BJ (cell line): Measurements from ENCODE around the gene CASK. TPM values are rescaled to one million over a fixed set of nuclear protein-coding genes. Genes with fewer than 3 reads are reported as not detected.

Experiments
- CTCF ChIA-PET: fragments of 350-600 bp; formaldehyde crosslinking; extraction: SDS; loops from one replicate; lab custom pipeline; 2021; ENCODE audit warnings: antibody characterized with exemption, inconsistent platforms; lab: Yijun Ruan, JAX
- POLR2A ChIA-PET: fragments of 300-600 bp; sonication (Branson Sonifier 250); formaldehyde crosslinking; extraction: SDS; loops from one replicate; lab custom pipeline; 2021; ENCODE audit warnings: antibody characterized with exemption; lab: Charles Lee
- DNase-seq: peaks from one replicate; pipeline ENCODE4 v3.0.0-alpha.2; 2011; ENCODE audit warnings: low read depth
- H3K27me3 ChIP-seq: 2 replicates; pipeline ENCODE4 v1.6.0; 2011; ENCODE audit warnings: low read length; ENCODE audit not compliant: control insufficient read depth, insufficient read depth
- H3K36me3 ChIP-seq: 2 replicates; pipeline ENCODE4 v1.5.1; 2011; ENCODE audit warnings: low read length; ENCODE audit not compliant: control insufficient read depth, insufficient read depth
- H3K4me3 ChIP-seq: 2 replicates; pipeline ENCODE4 v1.5.1; 2011; ENCODE audit warnings: low read depth, mild to moderate bottlenecking, control low read depth, low read length
- polyA plus RNA-seq: library from polyadenylated mRNA; depleted of rRNA; stranded (reverse); fragments of >200 nt; gene quantifications from 2 replicates; pipeline ENCODE4 v1.2.3, GENCODE V29; 2011
- TF ChIP-seq, protein P1 (sequence below): IDR thresholded peaks from 2 replicates; pipeline ENCODE4 v1.5.1; 2011; ENCODE audit warnings: low read depth, mild to moderate bottlenecking, control low read depth, inconsistent platforms, low read length, moderate library complexity; ENCODE audit not compliant: insufficient read depth

Gene CASK
- polyA plus RNA-seq, 1 experiment = 12.3 TPM

GRCh38 chrX:41895826-41896225 lies 27.5 kb downstream of the CASK start:
- CTCF ChIA-PET = no interaction called here
- DNase-seq = no peak

GRCh38 chrX:41890026-41890423 lies 33.3 kb downstream of the CASK start:
- ChIA-PET POLR2A (no interaction called here), CTCF (no interaction called here)
- Histone ChIP-seq H3K27me3 (no peaks in the 10 kb centered on the region), H3K36me3 (no peaks in the 10 kb centered on the region), H3K4me3 (no peak overlapping the region)
- TF ChIP-seq, protein P1, sequence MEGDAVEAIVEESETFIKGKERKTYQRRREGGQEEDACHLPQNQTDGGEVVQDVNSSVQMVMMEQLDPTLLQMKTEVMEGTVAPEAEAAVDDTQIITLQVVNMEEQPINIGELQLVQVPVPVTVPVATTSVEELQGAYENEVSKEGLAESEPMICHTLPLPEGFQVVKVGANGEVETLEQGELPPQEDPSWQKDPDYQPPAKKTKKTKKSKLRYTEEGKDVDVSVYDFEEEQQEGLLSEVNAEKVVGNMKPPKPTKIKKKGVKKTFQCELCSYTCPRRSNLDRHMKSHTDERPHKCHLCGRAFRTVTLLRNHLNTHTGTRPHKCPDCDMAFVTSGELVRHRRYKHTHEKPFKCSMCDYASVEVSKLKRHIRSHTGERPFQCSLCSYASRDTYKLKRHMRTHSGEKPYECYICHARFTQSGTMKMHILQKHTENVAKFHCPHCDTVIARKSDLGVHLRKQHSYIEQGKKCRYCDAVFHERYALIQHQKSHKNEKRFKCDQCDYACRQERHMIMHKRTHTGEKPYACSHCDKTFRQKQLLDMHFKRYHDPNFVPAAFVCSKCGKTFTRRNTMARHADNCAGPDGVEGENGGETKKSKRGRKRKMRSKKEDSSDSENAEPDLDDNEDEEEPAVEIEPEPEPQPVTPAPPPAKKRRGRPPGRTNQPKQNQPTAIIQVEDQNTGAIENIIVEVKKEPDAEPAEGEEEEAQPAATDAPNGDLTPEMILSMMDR = no peak
- DNase-seq = no peak

More at GRCh38 chrX:41895826-41896225, 27.5 kb downstream of the CASK start:
- TF ChIP-seq, protein P1 = no peak
- POLR2A ChIA-PET = no interaction called here
- no peaks in the 10 kb centered on the region for H3K36me3 ChIP-seq
- H3K27me3 ChIP-seq = no peaks in the 10 kb centered on the region
- H3K4me3 ChIP-seq = no peak overlapping the region

DNA sequence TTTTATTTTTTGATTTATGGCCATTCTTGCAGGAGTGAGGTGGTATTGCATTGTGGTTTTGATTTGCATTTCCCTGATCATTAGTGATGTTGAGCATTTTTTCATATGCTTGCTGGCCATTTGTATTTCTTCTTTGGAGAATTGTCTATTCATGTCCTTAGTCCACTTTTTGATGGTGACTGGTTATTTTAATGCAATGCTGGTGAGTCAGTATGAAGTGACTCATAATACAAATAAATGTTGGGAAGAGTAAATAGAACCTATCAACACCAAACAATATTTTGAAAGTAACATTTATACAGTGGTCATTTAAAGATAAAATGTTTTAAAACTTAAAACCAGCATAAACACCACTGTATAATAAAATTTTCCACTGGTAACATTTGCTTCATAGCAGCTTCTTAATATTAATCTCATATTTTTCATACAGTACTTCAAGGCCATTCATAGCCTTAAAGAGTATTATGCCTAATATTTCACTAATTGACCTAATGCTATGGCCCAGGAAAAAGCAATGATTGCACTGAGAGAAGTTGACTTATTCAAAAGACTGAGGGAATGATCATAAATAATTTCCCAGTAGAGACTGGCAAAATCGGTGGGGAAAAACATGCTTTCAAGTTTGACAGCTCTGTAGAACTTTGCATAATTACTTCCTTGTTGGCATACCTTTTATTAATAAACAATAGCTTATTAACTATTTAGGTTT lies 33.9 kb downstream of the CASK start:
- no peaks in the 10 kb centered on the region for H3K27me3 ChIP-seq
- ChIA-PET POLR2A (no interaction called here), CTCF (no interaction called here)
- TF ChIP-seq, protein P1 = no peak
- H3K4me3 ChIP-seq = no peak overlapping the region
- DNase-seq = no peak
- no peaks in the 10 kb centered on the region for H3K36me3 ChIP-seq

DNA sequence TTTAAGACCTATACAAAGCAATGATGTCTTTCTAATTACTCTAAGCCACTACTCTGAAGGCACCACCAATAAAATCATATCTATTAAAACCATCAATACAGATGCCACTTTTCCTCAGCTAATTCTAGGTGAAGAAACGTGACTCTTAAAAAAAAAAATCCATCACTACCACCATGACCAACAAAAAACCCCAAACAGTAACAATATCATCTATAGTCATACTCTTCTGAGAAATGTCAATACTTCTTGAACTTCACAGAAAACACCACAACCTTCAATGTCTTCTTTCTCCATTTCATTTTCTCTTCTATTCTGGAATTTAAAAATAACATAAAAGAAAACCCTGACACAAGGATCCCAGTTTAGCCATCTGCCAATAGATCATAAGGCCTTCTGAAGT lies 35.7 kb downstream of the CASK start:
- Histone ChIP-seq H3K4me3 (no peak overlapping the region), H3K27me3 (no peaks in the 10 kb centered on the region), H3K36me3 (no peaks in the 10 kb centered on the region)
- POLR2A ChIA-PET = no interaction called here
- TF ChIP-seq, protein P1 = no peak
- no peak for DNase-seq
- CTCF ChIA-PET = no interaction called here

- H3K27me3 ChIP-seq = no peaks in the 10 kb centered on the region
- TF ChIP-seq, protein P1 = no peak
- no peak overlapping the region for H3K4me3 ChIP-seq
- no peaks in the 10 kb centered on the region for H3K36me3 ChIP-seq
- POLR2A ChIA-PET = no interaction called here
- DNase-seq = no peak
- CTCF ChIA-PET = no interaction called here
These were observed 37.6 kb downstream of the CASK start for GRCh38 chrX:41885724-41886123.
